H9 (cell line): Measurements from ENCODE around the gene UBAP1. TPM values are rescaled to one million over a fixed set of nuclear protein-coding genes. Genes with fewer than 3 reads are reported as not detected.
A peak's percentile ranks its signal among the peaks of the same experiment; 100 is the strongest.
"Not testable (repeated sequence)": the region's sequence is repeated elsewhere in the genome, so short reads cannot be mapped to it uniquely, and the experiment has no call there.

Experiments
- DNase-seq: peaks from one replicate; pipeline ENCODE4 v3.0.0-alpha.2; 2017
- H2AFZ ChIP-seq: one replicate; pipeline ENCODE4 v1.6.1; 2013; ENCODE audit warnings: mild to moderate bottlenecking, low read length, control low read depth, moderate library complexity
- H2AK5ac ChIP-seq: 2 replicates; pipeline ENCODE4 v1.6.1; 2013; ENCODE audit warnings: low read length, control low read depth, mixed read lengths; ENCODE audit not compliant: insufficient read length
- H2BK120ac ChIP-seq: one replicate; pipeline ENCODE4 v1.6.1; 2013; ENCODE audit warnings: low read depth, mild to moderate bottlenecking, low read length, control low read depth, inconsistent platforms; ENCODE audit not compliant: poor library complexity, severe bottlenecking
- H2BK12ac ChIP-seq: 2 replicates; pipeline ENCODE4 v1.6.1; 2013; ENCODE audit warnings: low read length, control low read depth, mixed read lengths, low read depth; ENCODE audit not compliant: insufficient read length
- H2BK15ac ChIP-seq: 2 replicates; pipeline ENCODE4 v1.6.1; 2013; ENCODE audit warnings: low read depth, low read length, control low read depth
- H2BK20ac ChIP-seq: one replicate; pipeline ENCODE4 v1.6.1; 2013; ENCODE audit warnings: low read depth, mild to moderate bottlenecking, low read length, control low read depth, inconsistent platforms; ENCODE audit not compliant: poor library complexity, severe bottlenecking
- H2BK5ac ChIP-seq: 2 replicates; pipeline ENCODE4 v1.6.1; 2013; ENCODE audit warnings: low read length, control low read depth, mixed read lengths; ENCODE audit not compliant: insufficient read length
- H3K14ac ChIP-seq: 2 replicates; pipeline ENCODE4 v1.6.1; 2013; ENCODE audit warnings: low read length, control low read depth; ENCODE audit not compliant: insufficient read depth
- H3K18ac ChIP-seq: 2 replicates; pipeline ENCODE4 v1.6.1; 2013; ENCODE audit warnings: low read depth, mild to moderate bottlenecking, mixed read lengths, low read length, control low read depth; ENCODE audit not compliant: insufficient read length
- H3K23ac ChIP-seq: 2 replicates; pipeline ENCODE4 v1.6.1; 2013; ENCODE audit warnings: low read length, control low read depth, mixed read lengths, low read depth; ENCODE audit not compliant: insufficient read length
- H3K23me2 ChIP-seq: 2 replicates; pipeline ENCODE4 v1.6.1; 2013; ENCODE audit warnings: low read depth, mild to moderate bottlenecking, mixed read lengths, low read length, control low read depth; ENCODE audit not compliant: insufficient read length, poor library complexity, severe bottlenecking
- H3K27ac ChIP-seq: 2 replicates; pipeline ENCODE4 v1.5.1; 2013; ENCODE audit warnings: low read length, control low read depth, mixed read lengths, low read depth; ENCODE audit not compliant: insufficient read length
- H3K27me3 ChIP-seq: 2 replicates; pipeline ENCODE4 v1.6.1; 2013; ENCODE audit warnings: low read length, control low read depth, inconsistent platforms; ENCODE audit not compliant: insufficient read depth
- H3K4ac ChIP-seq: 2 replicates; pipeline ENCODE4 v1.6.1; 2013; ENCODE audit warnings: low read depth, mild to moderate bottlenecking, control low read depth, inconsistent platforms, low read length, moderate library complexity
- H3K4me1 ChIP-seq: 2 replicates; pipeline ENCODE4 v1.6.1; 2013; ENCODE audit warnings: low read length, control low read depth, inconsistent platforms; ENCODE audit not compliant: insufficient read depth
- H3K4me2 ChIP-seq: 2 replicates; pipeline ENCODE4 v1.6.1; 2013; ENCODE audit warnings: low read length, control low read depth, mixed read lengths; ENCODE audit not compliant: insufficient read length, insufficient read depth
- H3K56ac ChIP-seq: 2 replicates; pipeline ENCODE4 v1.6.1; 2013; ENCODE audit warnings: low read depth, mild to moderate bottlenecking, mixed read lengths, low read length, control low read depth; ENCODE audit not compliant: insufficient read length
- H3K79me1 ChIP-seq: 2 replicates; pipeline ENCODE4 v1.6.1; 2013; ENCODE audit warnings: low read depth, mild to moderate bottlenecking, moderate library complexity, low read length, control low read depth, inconsistent platforms; ENCODE audit not compliant: insufficient read depth, poor library complexity, severe bottlenecking
- H3K79me2 ChIP-seq: 2 replicates; pipeline ENCODE4 v1.6.1; 2013; ENCODE audit warnings: low read length, control low read depth, inconsistent platforms; ENCODE audit not compliant: insufficient read depth
- H3K9ac ChIP-seq: 2 replicates; pipeline ENCODE4 v1.6.1; 2013; ENCODE audit warnings: low read length, control low read depth, mixed read lengths; ENCODE audit not compliant: insufficient read length; ENCODE audit errors: extremely low read depth
- H3K9me3 ChIP-seq: one replicate; pipeline ENCODE4 v1.6.1; 2013; ENCODE audit warnings: low read depth, low read length, inconsistent platforms; ENCODE audit not compliant: control insufficient read depth
- H3T11ph ChIP-seq: one replicate; pipeline ENCODE4 v1.6.1; 2013; ENCODE audit warnings: mild to moderate bottlenecking, low read length, control low read depth, inconsistent platforms
- H4K20me1 ChIP-seq: one replicate; pipeline ENCODE4 v1.6.1; 2013; ENCODE audit not compliant: control insufficient read depth, insufficient read length, insufficient read depth
- H4K5ac ChIP-seq: 2 replicates; pipeline ENCODE4 v1.6.1; 2013; ENCODE audit warnings: low read depth, mild to moderate bottlenecking, mixed read lengths, low read length, control low read depth; ENCODE audit not compliant: insufficient read length
- H4K8ac ChIP-seq: replicated peaks from 2 replicates; pipeline ENCODE4 v1.6.1; 2013; ENCODE audit warnings: low read length, control low read depth, mixed read lengths, low read depth; ENCODE audit not compliant: insufficient read length
- H4K91ac ChIP-seq: 2 replicates; pipeline ENCODE4 v1.6.1; 2013; ENCODE audit warnings: low read depth, mild to moderate bottlenecking, moderate library complexity, mixed read lengths, low read length, control low read depth; ENCODE audit not compliant: insufficient read length
- H3K27ac Mint-ChIP-seq, 3 experiments: 2 replicates in 2 of 3; 3 replicates in 1 of 3; pipeline ENCODE4 v1.8.0; 2020 to 2021; ENCODE audit warnings: mixed read lengths in 3 of 3, mild to moderate bottlenecking in 1 of 3, moderate library complexity in 1 of 3
- H3K27me3 Mint-ChIP-seq: 2 replicates; pipeline ENCODE4 v1.8.0; 2021; ENCODE audit warnings: low read depth, mild to moderate bottlenecking, moderate library complexity, mixed read lengths
- H3K36me3 Mint-ChIP-seq, 3 experiments: 2 replicates in 2 of 3; 3 replicates in 1 of 3; pipeline ENCODE4 v1.8.0; 2020 to 2021; ENCODE audit warnings: low read depth in 3 of 3, mixed read lengths in 3 of 3; ENCODE audit not compliant: insufficient read depth in 1 of 3
- H3K4me1 Mint-ChIP-seq, 2 experiments: 2 replicates each; pipeline ENCODE4 v1.8.0; 2020; ENCODE audit warnings: mixed read lengths in 2 of 2
- H3K4me3 Mint-ChIP-seq, 2 experiments: 2 replicates in 1 of 2; 3 replicates in 1 of 2; pipeline ENCODE4 v1.8.0; 2020 to 2021; ENCODE audit warnings: mild to moderate bottlenecking in 2 of 2, mixed read lengths in 2 of 2, moderate library complexity in 1 of 2
- H3K9me3 Mint-ChIP-seq, 2 experiments: 2 replicates in 1 of 2; 3 replicates in 1 of 2; pipeline ENCODE4 v1.8.0; 2020; ENCODE audit warnings: mild to moderate bottlenecking in 2 of 2, mixed read lengths in 2 of 2, moderate library complexity in 1 of 2
- WGBS: extraction: QIAGEN DNeasy Blood & Tissue Kit; methylation state at CpG from one replicate; pipeline ENCODE4 v1.1.7; 2013; ENCODE audit warnings: missing lambda C conversion rate, low lambda C conversion rate, mixed read lengths; ENCODE audit not compliant: insufficient read length; ENCODE audit errors: extremely low coverage; 5-methylcytosine and 5-hydroxymethylcytosine counted together
- total RNA-seq: library from RNA; stranded (reverse); gene quantifications from 2 replicates; pipeline ENCODE4 v1.2.1, GENCODE V29; 2021
- TF ChIP-seq, protein P1 (sequence below): fragments of 200-600 bp; sonication (generic); conservative IDR thresholded peaks from 3 replicates; pipeline ENCODE4 v1.8.0; 2021; ENCODE audit warnings: antibody characterized with exemption, mild to moderate bottlenecking

Gene UBAP1
- total RNA-seq, 1 experiment from 2014 or later = 32.6 TPM

DNA sequence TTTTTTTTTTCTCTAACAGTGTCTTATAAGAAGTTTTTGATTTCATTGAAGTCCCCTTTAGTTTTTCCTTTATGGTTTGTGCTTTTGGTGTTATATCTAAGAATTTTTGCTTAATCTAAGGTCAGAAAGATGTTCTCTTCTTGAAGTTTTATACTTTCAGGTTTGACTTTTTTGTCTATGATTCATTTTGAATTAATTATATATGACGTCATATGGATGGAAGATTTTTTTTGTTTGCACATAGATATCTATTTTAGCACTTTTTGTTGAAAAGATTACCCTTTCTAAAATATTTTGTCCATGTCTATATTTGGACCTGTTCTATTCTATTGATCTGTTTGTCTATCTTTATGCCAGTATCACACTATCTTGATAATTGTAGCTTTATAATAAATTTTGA, 16.3 kb downstream of the UBAP1 start:
- Histone ChIP-seq H3K4me1 (peaks cover 6% of the 10 kb centered on the region; the same call in 1 of the 2 replicates), H3K27me3 (no peaks in the 10 kb centered on the region), H4K5ac (no peak overlapping the region), H2BK12ac (no peak overlapping the region), H3K4me2 (no peak overlapping the region), H3K79me2 (peaks cover 7% of the 10 kb centered on the region; the same call in 1 of the 2 replicates), H3K9ac (no peak overlapping the region), H2BK20ac (no peak overlapping the region), H4K20me1 (no peaks in the 10 kb centered on the region), H4K8ac (no peak overlapping the region), H2AK5ac (no peak overlapping the region), H3K18ac (no peak overlapping the region), H3T11ph (no peak overlapping the region), H3K4ac (no peak overlapping the region), H2BK5ac (no peak overlapping the region), H2BK15ac (no peak overlapping the region), H3K27ac (no peak overlapping the region), H2BK120ac (no peak overlapping the region), H3K23me2 (no peaks in the 10 kb centered on the region), H3K79me1 (peaks cover 3% of the 10 kb centered on the region), H3K23ac (no peak overlapping the region), H3K14ac (no peak overlapping the region), H4K91ac (no peak overlapping the region), H3K9me3 (no peaks in the 10 kb centered on the region), H3K56ac (no peak overlapping the region), H2AFZ (no peak overlapping the region)
- WGBS = no CpG with 5 or more reads among the region's 1 CpG
- TF ChIP-seq, protein P1, sequence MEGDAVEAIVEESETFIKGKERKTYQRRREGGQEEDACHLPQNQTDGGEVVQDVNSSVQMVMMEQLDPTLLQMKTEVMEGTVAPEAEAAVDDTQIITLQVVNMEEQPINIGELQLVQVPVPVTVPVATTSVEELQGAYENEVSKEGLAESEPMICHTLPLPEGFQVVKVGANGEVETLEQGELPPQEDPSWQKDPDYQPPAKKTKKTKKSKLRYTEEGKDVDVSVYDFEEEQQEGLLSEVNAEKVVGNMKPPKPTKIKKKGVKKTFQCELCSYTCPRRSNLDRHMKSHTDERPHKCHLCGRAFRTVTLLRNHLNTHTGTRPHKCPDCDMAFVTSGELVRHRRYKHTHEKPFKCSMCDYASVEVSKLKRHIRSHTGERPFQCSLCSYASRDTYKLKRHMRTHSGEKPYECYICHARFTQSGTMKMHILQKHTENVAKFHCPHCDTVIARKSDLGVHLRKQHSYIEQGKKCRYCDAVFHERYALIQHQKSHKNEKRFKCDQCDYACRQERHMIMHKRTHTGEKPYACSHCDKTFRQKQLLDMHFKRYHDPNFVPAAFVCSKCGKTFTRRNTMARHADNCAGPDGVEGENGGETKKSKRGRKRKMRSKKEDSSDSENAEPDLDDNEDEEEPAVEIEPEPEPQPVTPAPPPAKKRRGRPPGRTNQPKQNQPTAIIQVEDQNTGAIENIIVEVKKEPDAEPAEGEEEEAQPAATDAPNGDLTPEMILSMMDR = no peak
- Mint-ChIP-seq H3K36me3 (peaks cover 2 to 10% (median 8%) of the 10 kb centered on the region in 3 experiments; a peak in 6 of 7 replicates), H3K9me3 (no peaks in the 10 kb centered on the region), H3K4me1 (peaks cover 26 to 38% of the 10 kb centered on the region in 2 experiments), H3K27me3 (no peaks in the 10 kb centered on the region), H3K4me3 (no peak overlapping the region), H3K27ac (no peak overlapping the region)
- no peak for DNase-seq

DNA sequence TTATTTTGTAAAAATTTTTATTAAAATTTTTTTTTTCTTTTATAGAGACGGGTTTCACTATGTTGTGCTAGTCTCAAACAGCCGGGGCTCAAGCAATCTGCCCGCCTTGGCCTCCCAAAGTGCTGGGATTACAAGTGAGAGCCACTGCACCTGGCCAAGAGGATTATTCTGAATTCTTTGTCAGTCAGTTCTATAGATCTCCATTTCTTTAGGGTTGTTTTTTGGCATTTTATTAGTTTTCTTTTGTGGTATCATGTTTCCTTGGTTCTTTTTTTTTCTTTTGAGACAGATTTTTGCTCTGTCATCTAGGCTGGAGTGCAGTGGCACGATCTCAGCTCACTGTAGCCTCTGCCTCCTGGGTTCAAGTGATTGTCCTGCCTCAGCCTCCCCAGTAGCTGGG, 18.4 kb downstream of the UBAP1 start:
- H4K20me1 ChIP-seq, H3K79me2 ChIP-seq, H3K4ac ChIP-seq, H3K23ac ChIP-seq, DNase-seq, H3K27me3 ChIP-seq, H3K4me1 ChIP-seq, H4K8ac ChIP-seq, H3T11ph ChIP-seq, H2BK120ac ChIP-seq, H3K27me3 Mint-ChIP-seq, H3K4me3 Mint-ChIP-seq, H2AFZ ChIP-seq, H3K23me2 ChIP-seq, H3K18ac ChIP-seq, H3K9me3 Mint-ChIP-seq, H4K91ac ChIP-seq, H3K9ac ChIP-seq, H3K4me2 ChIP-seq, H4K5ac ChIP-seq, H2BK12ac ChIP-seq, H2BK20ac ChIP-seq, H2AK5ac ChIP-seq, H3K79me1 ChIP-seq, H3K14ac ChIP-seq, H2BK15ac ChIP-seq, H2BK5ac ChIP-seq, H3K56ac ChIP-seq, H3K9me3 ChIP-seq: not testable (repeated sequence)
- Mint-ChIP-seq H3K36me3 (peaks cover 2 to 16% (median 12%) of the 10 kb centered on the region in 3 experiments; a peak in 6 of 7 replicates), H3K4me1 (peaks cover 22 to 31% of the 10 kb centered on the region in 2 experiments), H3K27ac (peak overlapping the region; percentile 94 to 98 (median 95); a peak in 6 of 7 replicates)
- H3K27ac ChIP-seq = peak overlapping the region; percentile 3
- no CpG with 5 or more reads among the region's 4 CpGs for WGBS
